ENCODE results near the gene PLCH1.

DNA sequence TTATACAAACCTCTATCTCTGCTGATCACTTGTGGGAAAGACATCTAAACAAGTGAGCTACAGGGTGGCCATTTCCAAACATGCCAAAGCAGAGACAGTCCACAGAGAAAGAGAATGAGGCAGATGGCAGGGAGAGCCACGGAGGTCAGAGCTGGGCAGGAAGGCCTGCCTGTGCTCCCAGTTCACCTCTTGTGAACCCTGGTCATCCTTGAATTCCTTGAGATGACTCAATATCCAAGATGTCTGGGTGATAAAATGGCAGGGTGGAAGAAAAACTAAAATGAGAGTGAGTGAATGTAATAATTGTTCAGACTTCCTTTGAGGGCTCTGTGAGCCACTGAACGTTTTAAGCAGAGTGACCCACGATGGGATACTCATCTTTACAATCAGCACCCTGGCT is 104.8 kb downstream of the PLCH1 start:
- no peak for TF ChIP-seq POLR2A (IDR thresholded peaks at IDR 0.05)
- TF ChIP-seq, protein P1, sequence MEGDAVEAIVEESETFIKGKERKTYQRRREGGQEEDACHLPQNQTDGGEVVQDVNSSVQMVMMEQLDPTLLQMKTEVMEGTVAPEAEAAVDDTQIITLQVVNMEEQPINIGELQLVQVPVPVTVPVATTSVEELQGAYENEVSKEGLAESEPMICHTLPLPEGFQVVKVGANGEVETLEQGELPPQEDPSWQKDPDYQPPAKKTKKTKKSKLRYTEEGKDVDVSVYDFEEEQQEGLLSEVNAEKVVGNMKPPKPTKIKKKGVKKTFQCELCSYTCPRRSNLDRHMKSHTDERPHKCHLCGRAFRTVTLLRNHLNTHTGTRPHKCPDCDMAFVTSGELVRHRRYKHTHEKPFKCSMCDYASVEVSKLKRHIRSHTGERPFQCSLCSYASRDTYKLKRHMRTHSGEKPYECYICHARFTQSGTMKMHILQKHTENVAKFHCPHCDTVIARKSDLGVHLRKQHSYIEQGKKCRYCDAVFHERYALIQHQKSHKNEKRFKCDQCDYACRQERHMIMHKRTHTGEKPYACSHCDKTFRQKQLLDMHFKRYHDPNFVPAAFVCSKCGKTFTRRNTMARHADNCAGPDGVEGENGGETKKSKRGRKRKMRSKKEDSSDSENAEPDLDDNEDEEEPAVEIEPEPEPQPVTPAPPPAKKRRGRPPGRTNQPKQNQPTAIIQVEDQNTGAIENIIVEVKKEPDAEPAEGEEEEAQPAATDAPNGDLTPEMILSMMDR (IDR thresholded peaks at IDR 0.05): no peak
